Measurements from ENCODE around the gene SPATA1. TPM values are rescaled to one million over a fixed set of nuclear protein-coding genes. Genes with fewer than 3 reads are reported as not detected.

Gene SPATA1
- total RNA-seq, 1 donor from 2014 or later = 2.0 TPM

GRCh38 chr1:84597011-84597410 lies 90.8 kb downstream of the SPATA1 start:
- no peak for DNase-seq

DNA sequence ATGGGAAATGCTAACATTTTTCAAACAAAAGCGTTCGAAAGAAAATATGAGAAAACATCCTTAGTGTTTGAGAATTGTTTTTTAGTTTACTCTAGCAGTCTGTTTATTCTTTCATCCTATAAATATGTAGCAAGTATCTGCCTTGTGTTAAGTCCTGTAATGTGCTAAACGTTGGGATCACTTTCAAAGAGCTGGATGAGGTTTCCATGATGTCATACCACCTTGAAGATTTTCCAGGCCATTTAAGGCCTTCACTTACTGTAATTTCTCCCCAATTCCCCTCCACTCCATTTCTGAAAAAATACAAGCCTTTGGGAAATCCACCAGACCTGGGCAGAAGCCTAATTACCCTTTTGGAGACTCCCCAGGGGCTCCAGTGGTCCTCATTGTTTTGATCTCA lies 92.2 kb downstream of the SPATA1 start:
- no peak for DNase-seq

DNA sequence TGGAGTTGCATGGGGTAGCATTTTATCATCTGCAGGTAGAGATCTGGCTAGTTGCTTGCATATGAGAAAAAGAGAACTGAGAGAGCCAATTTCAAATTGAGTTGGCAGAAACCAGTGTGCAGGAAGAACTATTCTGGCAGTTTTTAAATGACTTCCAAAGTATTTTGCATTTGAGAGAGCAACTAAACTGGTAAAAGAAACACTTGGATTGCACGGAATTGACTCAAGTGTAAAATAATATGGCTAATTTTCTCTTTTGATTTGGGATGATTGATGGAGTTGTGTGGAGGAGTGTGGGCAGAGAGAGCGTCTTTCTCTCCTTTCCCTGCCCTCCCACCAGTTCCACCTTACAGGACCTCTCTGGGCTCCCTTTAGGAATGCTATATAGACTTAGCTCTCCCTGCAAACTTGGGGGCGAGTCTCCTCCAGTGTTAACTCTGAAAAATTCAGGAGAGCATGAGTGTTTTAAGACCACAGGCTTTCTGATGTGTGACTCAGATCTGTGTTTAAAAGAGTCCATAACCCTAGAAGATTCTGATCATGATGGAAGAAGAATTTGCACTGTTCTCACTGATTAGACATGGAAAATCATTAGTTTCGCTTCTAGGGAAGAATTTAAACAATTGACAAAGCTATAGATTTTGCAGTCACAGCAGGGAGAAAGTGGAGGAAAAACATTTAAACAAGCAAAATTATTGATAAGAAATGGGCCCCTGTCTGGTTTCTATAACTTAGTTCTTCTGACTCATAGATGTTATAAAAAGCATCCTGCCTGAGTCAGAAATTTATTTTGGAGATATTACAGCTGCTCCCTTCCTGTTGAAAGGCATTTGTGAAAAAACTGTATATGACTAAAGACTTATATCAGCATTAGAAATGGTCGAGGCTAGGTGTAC lies 92.9 kb downstream of the SPATA1 start:
- peak; percentile 80 for DNase-seq

DNA sequence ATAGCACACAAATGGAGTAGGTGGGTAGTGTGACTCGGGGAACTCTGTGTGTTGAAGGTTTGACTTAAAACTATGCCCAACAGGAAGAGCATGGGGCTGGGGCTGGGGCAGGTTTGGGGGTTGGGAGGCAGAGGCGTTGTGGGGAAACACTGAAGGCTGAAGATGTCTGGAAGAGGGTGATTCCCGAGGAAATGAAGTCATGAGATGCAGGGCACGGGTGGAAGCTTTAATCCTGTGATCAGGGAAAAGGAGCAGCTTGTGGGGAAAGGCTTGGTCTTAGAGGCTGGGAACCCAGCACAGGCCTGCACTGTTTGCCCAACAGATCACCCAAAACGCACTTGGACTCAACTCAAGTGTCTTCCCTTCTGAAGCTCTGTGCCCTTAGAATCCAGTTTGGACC lies 94.6 kb downstream of the SPATA1 start:
- peak; percentile 56 for DNase-seq

DNA sequence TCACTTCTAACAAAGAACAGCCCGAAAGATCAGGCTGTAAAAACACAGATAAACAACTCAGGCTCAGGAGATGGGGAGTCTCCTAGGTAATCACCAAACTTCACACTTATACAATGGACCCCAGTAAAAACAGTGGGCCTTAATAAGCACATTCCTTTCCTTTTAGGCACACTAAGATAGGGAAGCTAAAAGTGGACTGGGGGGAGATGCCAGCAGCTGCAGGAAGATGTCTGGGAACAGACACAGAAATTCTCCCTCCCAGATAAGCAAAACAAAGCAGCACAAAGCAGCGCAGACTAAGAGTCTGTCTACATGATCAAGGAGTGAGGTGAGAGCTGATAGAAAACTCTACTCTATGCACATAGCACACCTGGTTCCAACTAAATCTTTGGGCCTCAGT lies 97.0 kb downstream of the SPATA1 start:
- peak; percentile 79 for DNase-seq

DNA sequence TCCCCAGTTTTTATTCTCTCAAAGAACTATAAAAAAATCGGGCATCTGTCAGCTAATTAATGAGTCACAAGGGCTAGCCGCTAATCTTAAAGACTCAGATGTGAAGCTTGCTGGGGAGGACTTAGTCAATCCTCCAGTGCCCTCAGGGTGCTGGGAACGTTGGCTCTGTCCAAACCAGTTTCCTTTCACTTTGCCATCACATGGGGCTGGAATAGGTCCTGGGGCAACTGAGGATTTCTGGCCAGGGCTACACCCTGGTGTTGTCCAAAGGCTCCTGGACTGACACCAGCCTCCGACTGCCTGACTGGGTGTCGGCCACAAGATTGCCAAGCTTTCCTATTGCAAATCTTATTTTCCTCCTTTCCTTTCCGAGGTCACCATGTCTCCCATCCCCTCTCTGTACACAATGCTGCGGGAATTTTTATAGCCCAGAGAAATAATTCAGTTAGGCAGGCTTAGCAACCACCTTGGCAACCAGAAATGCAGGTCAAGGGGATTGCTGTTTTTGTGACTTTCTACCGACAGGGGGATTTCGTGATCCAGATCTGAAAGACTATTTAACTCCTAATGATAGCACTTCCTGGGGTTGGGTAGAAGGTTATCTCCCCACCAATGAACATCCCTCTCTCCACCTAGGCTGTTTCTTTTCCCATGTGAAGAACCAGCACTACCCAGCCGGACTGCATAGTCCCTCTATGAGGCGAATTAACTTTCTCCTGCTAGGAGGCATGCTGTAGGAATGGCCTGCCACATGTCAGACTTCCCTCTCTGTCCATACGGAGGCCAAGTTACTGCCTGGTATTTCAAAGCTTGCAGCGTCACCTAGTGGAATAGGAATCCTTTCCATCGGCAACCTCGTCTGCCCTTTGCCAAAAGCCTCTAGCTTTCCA lies 98.0 kb downstream of the SPATA1 start:
- DNase-seq = peak; percentile 79

DNA sequence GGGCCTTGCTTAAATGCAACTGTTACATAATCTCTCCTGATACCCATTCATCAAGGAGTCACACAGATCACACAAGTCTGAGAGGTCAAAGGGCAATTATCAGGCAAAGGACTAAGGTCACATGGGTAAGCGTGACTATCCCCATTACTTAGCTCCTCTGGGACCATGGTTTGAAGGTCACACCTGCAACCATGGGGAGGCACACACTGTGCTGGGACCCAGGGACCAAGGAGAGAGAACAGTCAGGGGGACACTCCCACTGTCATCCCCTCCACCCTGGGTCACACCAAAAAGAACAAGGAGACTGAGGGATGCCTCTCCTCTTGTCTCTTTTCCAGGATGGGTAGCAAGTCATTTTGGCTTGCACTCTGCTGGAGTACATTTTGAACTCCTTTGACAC lies 99.0 kb downstream of the SPATA1 start:
- no peak for DNase-seq

GRCh38 chr1:84606977-84607376 lies 100.8 kb downstream of the SPATA1 start:
- no peak for DNase-seq

- DNase-seq = peak; percentile 79
Observed at GRCh38 chr1:84611091-84611490, 104.9 kb downstream of the SPATA1 start.

- peak; percentile 70 for DNase-seq
Observed at GRCh38 chr1:84611796-84612195, 105.6 kb downstream of the SPATA1 start.

DNA sequence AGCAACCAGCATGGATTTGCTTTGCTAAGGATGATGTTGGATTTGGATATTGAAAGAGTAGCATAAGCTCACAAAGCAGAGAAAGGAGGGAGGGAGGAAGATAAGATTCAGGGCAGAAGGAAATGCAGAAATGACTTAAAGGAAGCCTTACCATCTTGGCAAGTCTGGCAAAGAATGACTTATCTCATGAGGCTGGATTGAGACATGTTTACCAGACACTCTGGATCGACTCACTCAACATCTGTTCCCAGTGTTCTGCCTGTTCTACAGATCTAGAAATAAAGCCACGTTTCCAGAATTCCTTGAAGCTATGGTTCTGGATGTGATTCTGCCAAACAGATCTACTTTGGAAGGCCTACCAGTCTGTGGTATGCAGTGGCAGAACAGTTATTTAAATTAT lies 106.8 kb downstream of the SPATA1 start:
- DNase-seq = no peak

DNA sequence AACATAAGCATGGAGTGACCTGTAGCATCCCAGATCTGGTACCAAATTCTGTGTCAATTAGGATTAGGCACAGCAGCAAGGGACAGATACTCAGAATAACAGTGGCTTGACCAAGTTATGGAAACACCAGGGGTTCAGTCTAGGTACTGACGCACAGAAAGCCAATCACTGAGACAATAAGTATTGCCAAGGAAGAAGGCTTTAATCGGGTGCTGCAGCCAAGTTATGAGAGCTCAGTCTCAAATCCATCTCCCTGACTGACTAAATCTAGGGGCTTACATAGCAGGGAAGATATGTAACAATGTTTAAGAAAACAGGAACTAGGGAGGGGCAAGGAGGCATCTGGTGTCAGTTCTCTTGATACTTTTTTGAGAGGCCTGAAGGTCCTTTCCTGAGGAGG lies 107.7 kb downstream of the SPATA1 start:
- no peak for DNase-seq

DNA sequence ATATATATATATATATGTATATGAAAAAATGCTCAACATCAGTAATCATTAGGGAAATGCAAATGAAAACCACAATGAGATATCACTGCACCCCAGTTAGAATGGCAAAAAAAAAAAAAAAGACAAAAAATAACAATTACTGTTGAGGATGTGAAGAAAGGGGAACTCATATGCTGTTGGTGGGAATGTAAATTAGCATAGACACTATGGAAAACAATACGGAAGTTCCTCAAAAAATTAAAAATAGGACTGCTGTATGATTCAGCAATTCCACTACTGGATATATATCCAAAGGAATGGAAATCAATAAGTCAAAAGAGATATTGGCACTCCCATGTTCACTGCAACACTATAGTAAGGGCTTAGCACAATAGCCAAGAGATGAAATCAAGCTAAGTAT lies 109.6 kb downstream of the SPATA1 start:
- DNase-seq = no peak

Other genes starting within 250 kb of the SPATA1 start
- 1.0 and 1.5 TPM in 2 replicates for gene SAMD13, start 204.7 kb upstream of the SPATA1 start, total RNA-seq
- gene DNASE2B, start 107.9 kb upstream of the SPATA1 start, total RNA-seq = not detected in 2 replicates
- gene RPF1, start 27.1 kb upstream of the SPATA1 start, total RNA-seq = 32.7 and 36.2 TPM in 2 replicates
- 9.5 and 17.5 TPM in 2 replicates for gene GNG5, start 195 bp downstream of the SPATA1 start, total RNA-seq
- gene CTBS, start 68.1 kb downstream of the SPATA1 start, total RNA-seq = 5.4 and 8.0 TPM in 2 replicates
- 2.9 and 4.5 TPM in 2 replicates for gene SSX2IP, start 184.1 kb downstream of the SPATA1 start, total RNA-seq